Esophagus muscularis mucosa (tissue), 3 donors: ENCODE measurements around the gene ARHGEF7.

ENCODE experiments used
- POLR2A ChIP-seq: fragments of 450-650 bp; IDR thresholded peaks from one replicate; pipeline ENCODE4 v1.6.1; 2017; ENCODE audit warnings: antibody characterized with exemption, moderate library complexity, mild to moderate bottlenecking, low read depth
- POLR2AphosphoS5 ChIP-seq, 2 donors: sonication (generic); formaldehyde crosslinking; IDR thresholded peaks; one replicate each; pipeline ENCODE4 v1.6.1; 2017; ENCODE audit warnings: antibody characterized with exemption in 2 of 2
- TF ChIP-seq, protein P1 (sequence below), 3 experiments: fragments of 200-600 bp in 2 of 3; fragments of 450-650 bp in 1 of 3; sonication (generic) in 2 of 3; IDR thresholded peaks; one replicate each; pipeline ENCODE4 v1.5.1; 2017 to 2019; ENCODE audit warnings: antibody characterized with exemption in 3 of 3, mild to moderate bottlenecking in 2 of 3, moderate library complexity in 1 of 3

DNA sequence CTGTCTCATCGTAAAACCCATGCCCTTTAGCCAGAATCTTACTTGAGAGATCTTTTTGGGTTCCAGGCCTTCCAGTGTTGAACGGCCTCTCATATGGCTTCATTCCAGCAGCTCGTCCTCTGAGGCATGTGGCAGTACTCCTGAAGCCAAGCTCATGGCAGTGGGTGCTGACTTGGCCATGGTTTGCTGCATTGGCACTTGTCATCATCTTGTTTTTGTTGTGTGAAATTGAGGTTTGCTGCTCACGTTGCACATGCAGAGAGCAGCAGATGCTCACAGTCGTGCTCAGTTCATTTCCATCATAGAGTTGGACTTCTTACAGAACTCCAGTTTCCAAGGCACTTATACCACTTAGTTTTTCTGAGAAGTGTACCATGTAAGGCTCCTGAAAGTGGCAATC is 220.2 kb downstream of the ARHGEF7 start:
- TF ChIP-seq, protein P1, sequence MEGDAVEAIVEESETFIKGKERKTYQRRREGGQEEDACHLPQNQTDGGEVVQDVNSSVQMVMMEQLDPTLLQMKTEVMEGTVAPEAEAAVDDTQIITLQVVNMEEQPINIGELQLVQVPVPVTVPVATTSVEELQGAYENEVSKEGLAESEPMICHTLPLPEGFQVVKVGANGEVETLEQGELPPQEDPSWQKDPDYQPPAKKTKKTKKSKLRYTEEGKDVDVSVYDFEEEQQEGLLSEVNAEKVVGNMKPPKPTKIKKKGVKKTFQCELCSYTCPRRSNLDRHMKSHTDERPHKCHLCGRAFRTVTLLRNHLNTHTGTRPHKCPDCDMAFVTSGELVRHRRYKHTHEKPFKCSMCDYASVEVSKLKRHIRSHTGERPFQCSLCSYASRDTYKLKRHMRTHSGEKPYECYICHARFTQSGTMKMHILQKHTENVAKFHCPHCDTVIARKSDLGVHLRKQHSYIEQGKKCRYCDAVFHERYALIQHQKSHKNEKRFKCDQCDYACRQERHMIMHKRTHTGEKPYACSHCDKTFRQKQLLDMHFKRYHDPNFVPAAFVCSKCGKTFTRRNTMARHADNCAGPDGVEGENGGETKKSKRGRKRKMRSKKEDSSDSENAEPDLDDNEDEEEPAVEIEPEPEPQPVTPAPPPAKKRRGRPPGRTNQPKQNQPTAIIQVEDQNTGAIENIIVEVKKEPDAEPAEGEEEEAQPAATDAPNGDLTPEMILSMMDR (IDR thresholded peaks at IDR 0.05), result no peak
- TF ChIP-seq POLR2A (no peak), POLR2AphosphoS5 (IDR thresholded peaks at IDR 0.05) (no peak)
